NCI-H2196 treated with DMSO at 0.1 percent for 48 hours (cell line): ENCODE measurements around the gene DHX58.

Experiments used
- DNase-seq: peaks from one replicate; lab custom pipeline; 2025; ENCODE audit not compliant: unreplicated experiment; lab: John Stamatoyannopoulos, UW

Gene DHX58

GRCh38 chr17:42056635-42057034 is 55.9 kb downstream of the DHX58 start:
- no peak for DNase-seq

- DNase-seq = no peak
Measured at GRCh38 chr17:42055496-42055895, 57.0 kb downstream of the DHX58 start.

DNA sequence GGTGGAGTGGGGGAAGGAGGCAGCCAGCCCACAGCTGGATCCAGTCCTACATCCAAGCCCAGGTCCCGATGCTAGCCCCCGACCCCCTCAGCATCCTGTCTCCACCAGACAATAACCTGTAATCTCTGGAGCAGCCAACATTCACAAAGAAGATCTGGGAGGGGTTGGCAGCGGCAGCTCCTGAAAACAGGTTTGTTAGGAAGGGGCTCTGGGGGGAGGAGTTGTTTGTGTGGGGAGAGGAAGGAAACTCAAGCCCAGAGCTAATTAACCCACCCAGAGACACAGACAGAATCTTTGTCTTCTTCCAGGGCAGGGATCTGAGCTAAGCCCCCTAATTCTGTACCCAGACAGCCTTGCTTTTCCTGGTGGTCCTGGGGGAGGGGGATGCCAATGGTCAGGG is 57.5 kb downstream of the DHX58 start:
- DNase-seq = no peak

DNA sequence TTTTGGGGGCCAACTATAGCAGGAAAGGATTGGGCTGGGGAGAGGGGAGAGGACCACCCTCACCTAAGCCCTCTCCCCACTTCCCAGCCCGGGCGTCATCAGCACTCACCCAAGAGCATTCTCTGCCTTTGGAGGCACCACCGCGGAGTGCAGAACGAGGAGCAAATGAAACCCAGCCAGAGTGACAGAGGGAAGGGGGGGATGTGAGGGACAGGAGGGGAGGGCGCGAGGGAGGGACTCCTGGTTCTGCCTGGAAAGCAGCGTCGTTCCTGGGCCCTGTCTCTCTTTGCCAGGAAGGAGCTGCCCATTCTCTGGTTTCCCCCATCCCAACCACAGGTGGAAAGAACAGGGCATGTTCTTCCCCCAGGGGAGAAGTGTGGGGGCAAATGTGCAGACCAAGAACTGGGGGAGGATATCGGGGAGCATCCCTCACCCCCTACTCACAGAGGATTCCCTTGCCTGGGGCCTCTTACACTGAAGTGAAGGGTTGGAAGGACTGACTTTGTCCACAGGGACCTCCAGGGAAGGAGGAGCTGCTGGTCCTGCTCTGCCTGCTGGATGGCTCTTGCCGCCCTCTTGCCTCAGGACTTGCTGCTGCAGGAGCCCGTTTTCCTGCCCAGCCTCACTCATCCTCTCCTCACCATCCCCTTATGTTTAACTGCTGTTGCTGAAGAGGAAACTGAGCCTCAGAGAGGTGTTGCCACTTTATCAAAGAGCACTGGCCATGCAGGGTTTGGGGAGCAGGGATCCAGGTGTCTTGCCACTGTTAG is 58.6 kb downstream of the DHX58 start:
- DNase-seq = no peak

- no peak for DNase-seq
Measured at GRCh38 chr17:42052346-42052877, 60.1 kb downstream of the DHX58 start.

GRCh38 chr17:42051645-42052044 is 60.9 kb downstream of the DHX58 start:
- no peak for DNase-seq
